B cell (primary cell): ENCODE results near the gene PTPRM. TPM values are rescaled to one million over a fixed set of nuclear protein-coding genes. Genes with fewer than 3 reads are reported as not detected.

Experiments
- ATAC-seq: fragments of 200-7000 bp; cut with Tn5 transposase; one replicate; pipeline ENCODE4 v1.10.0; 2021; ENCODE audit warnings: low read depth, mild to moderate bottlenecking, moderate number of reproducible peaks, moderate library complexity
- CTCF ChIA-PET: fragments of 350-600 bp; sonication (Branson Sonifier 250); formaldehyde crosslinking; loops from one replicate; lab custom pipeline; 2021; ENCODE audit warnings: antibody characterized with exemption, inconsistent platforms; lab: Charles Lee
- POLR2A ChIA-PET: fragments of 350-600 bp; sonication (Branson Sonifier 250); formaldehyde crosslinking; loops from one replicate; lab custom pipeline; 2021; ENCODE audit warnings: antibody characterized with exemption; lab: Charles Lee
- DNase-seq: peaks from one replicate; pipeline ENCODE4 v3.0.0; 2013
- H2AFZ ChIP-seq: 2 replicates; pipeline ENCODE4 v1.6.1; 2012; ENCODE audit warnings: mild to moderate bottlenecking, low read depth, low read length; ENCODE audit not compliant: insufficient read depth, poor library complexity, severe bottlenecking
- H3K27ac ChIP-seq, 2 donors: 1 replicate in 1 of 2; 2 replicates in 1 of 2; pipeline ENCODE4 v1.5.1; 2012 to 2013; ENCODE audit warnings: low read length in 2 of 2, mild to moderate bottlenecking in 2 of 2, moderate library complexity in 1 of 2
- H3K27me3 ChIP-seq, 4 experiments: fragments of 200-600 bp in 1 of 4; sonication (generic) in 1 of 4; replicated peaks in 1 of 4; 1 replicate in 2 of 4; 2 replicates in 2 of 4; pipeline versions ENCODE4 v1.6.1 to v1.7.0; 2013 to 2016; ENCODE audit warnings: low read length in 3 of 4, mild to moderate bottlenecking in 2 of 4, mixed read lengths in 1 of 4, moderate library complexity in 1 of 4; ENCODE audit not compliant: insufficient read depth in 4 of 4, control insufficient read depth in 3 of 4; ENCODE audit errors: control extremely low read depth in 1 of 4
- H3K36me3 ChIP-seq, 2 experiments: replicated peaks in 1 of 2; 1 replicate in 1 of 2; 2 replicates in 1 of 2; pipeline versions ENCODE4 v1.6.1 to v1.7.1; 2013; ENCODE audit warnings: low read length in 1 of 2; ENCODE audit not compliant: insufficient read depth in 2 of 2, control insufficient read depth in 1 of 2; ENCODE audit errors: control extremely low read depth in 1 of 2, extremely low read depth in 1 of 2
- H3K4me1 ChIP-seq, 2 donors: fragments of 200-600 bp in 1 of 2; sonication (generic) in 1 of 2; 1 replicate in 1 of 2; 2 replicates in 1 of 2; pipeline versions ENCODE4 v1.5.1 to v1.6.1; 2013 to 2017; ENCODE audit warnings: low read length in 2 of 2; ENCODE audit not compliant: control insufficient read depth in 2 of 2, insufficient read depth in 2 of 2
- H3K4me2 ChIP-seq: replicated peaks from 2 replicates; pipeline ENCODE3; 2012; ENCODE audit warnings: mild to moderate bottlenecking, low read depth, low read length; ENCODE audit not compliant: poor library complexity, severe bottlenecking
- H3K4me3 ChIP-seq, 5 experiments: fragments of 200-600 bp in 1 of 5; sonication (generic) in 1 of 5; 1 replicate in 3 of 5; 2 replicates in 2 of 5; pipeline versions ENCODE4 v1.5.1 to v1.7.0; 2011 to 2016; ENCODE audit warnings: low read length in 4 of 5, mild to moderate bottlenecking in 4 of 5, low read depth in 2 of 5, control low read depth in 1 of 5, moderate library complexity in 1 of 5; ENCODE audit not compliant: insufficient read depth in 1 of 5; ENCODE audit errors: control extremely low read depth in 1 of 5, extremely low read depth in 1 of 5
- H3K79me2 ChIP-seq: fragments of 200-600 bp; sonication (generic); one replicate; pipeline ENCODE4 v1.6.0; 2016; ENCODE audit warnings: low read length; ENCODE audit not compliant: control insufficient read depth, insufficient read depth
- H3K9ac ChIP-seq: fragments of 200-600 bp; sonication (generic); 2 replicates; pipeline ENCODE4 v1.6.1; 2017; ENCODE audit warnings: mild to moderate bottlenecking, low read length, moderate library complexity
- H3K9me3 ChIP-seq, 3 donors: one replicate each; pipeline versions ENCODE4 v1.6.1 to v1.7.1; 2013; ENCODE audit warnings: low read length in 2 of 3; ENCODE audit not compliant: control insufficient read depth in 2 of 3, insufficient read depth in 1 of 3; ENCODE audit errors: control extremely low read depth in 1 of 3
- H4K20me1 ChIP-seq: 2 replicates; pipeline ENCODE4 v1.6.0; 2012; ENCODE audit warnings: mild to moderate bottlenecking, low read length; ENCODE audit not compliant: insufficient read depth, control insufficient read depth, poor library complexity, severe bottlenecking
- H3K27ac Mint-ChIP-seq: one replicate; pipeline ENCODE4 v1.8.0; 2021; ENCODE audit warnings: mixed read lengths
- H3K27me3 Mint-ChIP-seq: one replicate; pipeline ENCODE4 v1.8.0; 2021; ENCODE audit warnings: mixed read lengths
- H3K4me1 Mint-ChIP-seq: one replicate; pipeline ENCODE4 v1.8.0; 2021; ENCODE audit warnings: mixed read lengths
- H3K4me3 Mint-ChIP-seq: one replicate; pipeline ENCODE4 v1.8.0; 2021; ENCODE audit warnings: mixed read lengths
- H3K9me3 Mint-ChIP-seq: one replicate; pipeline ENCODE4 v1.8.0; 2022; ENCODE audit warnings: mixed read lengths; ENCODE audit not compliant: insufficient read depth
- EZH2 ChIP-seq: IDR thresholded peaks from 2 replicates; pipeline ENCODE4 v1.6.1; 2012; ENCODE audit warnings: borderline replicate concordance, low read depth, mild to moderate bottlenecking, moderate library complexity, low read length; ENCODE audit not compliant: insufficient read depth, poor library complexity, severe bottlenecking
- WGBS: methylation state at CpG from one replicate; pipeline ENCODE4 v1.1.5; 2013; ENCODE audit warnings: missing lambda C conversion rate; ENCODE audit not compliant: insufficient coverage; 5-methylcytosine and 5-hydroxymethylcytosine counted together
- intact Hi-C: fragments of 100-400 bp; cut with micrococcal nuclease; formaldehyde crosslinking; loops from one replicate; pipeline ENCODE4 v1.10.0; 2022
- polyA plus RNA-seq: library from polyadenylated mRNA; depleted of rRNA; stranded (reverse); fragments of >200 nt; gene quantifications from 2 replicates; pipeline ENCODE4 v1.2.3, GENCODE V29; 2012
- total RNA-seq, 2 donors: library from RNA; stranded (reverse); fragments of 120-200 nt in 1 of 2; gene quantifications; 1 replicate in 1 of 2; 2 replicates in 1 of 2; pipeline versions ENCODE4 v1.2.3 to v1.2.4, GENCODE V29; 2013 to 2022
- TF ChIP-seq, protein P1 (sequence below): fragments of 200-600 bp; IDR thresholded peaks from one replicate; pipeline ENCODE4 v1.8.0; 2022; ENCODE audit warnings: antibody characterized with exemption, mild to moderate bottlenecking

The PTPRM gene
- total and polyA plus RNA-seq, 2 donors (not counting 1 experiment from before 2014, with no cell fraction given), result 0.20 to 0.89 TPM

DNA sequence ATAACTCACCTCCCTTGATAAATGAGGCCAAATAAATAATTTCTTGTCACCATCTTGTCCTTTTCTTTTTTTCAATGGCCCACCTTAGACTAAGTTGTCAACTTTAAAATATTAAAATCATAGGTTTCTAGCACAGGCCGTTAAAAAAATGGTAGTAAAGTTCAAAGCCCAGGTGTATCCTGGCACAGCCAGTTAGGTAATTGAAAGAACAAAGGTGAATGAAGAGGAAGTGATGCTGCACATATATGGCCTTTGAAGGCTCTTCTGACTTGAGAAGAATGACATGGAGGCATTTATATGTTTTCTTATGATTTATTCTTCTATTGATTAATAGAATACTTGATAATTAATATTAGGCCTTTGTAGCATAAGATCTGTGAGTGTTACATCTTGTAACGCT is 208.7 kb downstream of the PTPRM start:
- WGBS, result no CpG with 5 or more reads among the region's 2 CpGs
- no peaks in the 10 kb centered on the region for H3K79me2 ChIP-seq
- H2AFZ ChIP-seq, result no peak overlapping the region
- H3K4me2 ChIP-seq, result no peak overlapping the region
- no peak overlapping the region for H3K4me3 ChIP-seq
- no peaks in the 10 kb centered on the region for H3K4me1 ChIP-seq
- CTCF ChIA-PET, result no interaction called here
- Mint-ChIP-seq H3K27me3 (no peaks in the 10 kb centered on the region), H3K4me1 (no peaks in the 10 kb centered on the region), H3K27ac (no peak overlapping the region), H3K9me3 (no peaks in the 10 kb centered on the region), H3K4me3 (no peak overlapping the region)
- no peak overlapping the region for H3K27ac ChIP-seq
- POLR2A ChIA-PET, result no interaction called here
- DNase-seq, result no peak
- H4K20me1 ChIP-seq, result no peaks in the 10 kb centered on the region
- no peak for ATAC-seq
- no peak for TF ChIP-seq EZH2
- TF ChIP-seq, protein P1, sequence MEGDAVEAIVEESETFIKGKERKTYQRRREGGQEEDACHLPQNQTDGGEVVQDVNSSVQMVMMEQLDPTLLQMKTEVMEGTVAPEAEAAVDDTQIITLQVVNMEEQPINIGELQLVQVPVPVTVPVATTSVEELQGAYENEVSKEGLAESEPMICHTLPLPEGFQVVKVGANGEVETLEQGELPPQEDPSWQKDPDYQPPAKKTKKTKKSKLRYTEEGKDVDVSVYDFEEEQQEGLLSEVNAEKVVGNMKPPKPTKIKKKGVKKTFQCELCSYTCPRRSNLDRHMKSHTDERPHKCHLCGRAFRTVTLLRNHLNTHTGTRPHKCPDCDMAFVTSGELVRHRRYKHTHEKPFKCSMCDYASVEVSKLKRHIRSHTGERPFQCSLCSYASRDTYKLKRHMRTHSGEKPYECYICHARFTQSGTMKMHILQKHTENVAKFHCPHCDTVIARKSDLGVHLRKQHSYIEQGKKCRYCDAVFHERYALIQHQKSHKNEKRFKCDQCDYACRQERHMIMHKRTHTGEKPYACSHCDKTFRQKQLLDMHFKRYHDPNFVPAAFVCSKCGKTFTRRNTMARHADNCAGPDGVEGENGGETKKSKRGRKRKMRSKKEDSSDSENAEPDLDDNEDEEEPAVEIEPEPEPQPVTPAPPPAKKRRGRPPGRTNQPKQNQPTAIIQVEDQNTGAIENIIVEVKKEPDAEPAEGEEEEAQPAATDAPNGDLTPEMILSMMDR, result no peak
- no peak overlapping the region for H3K9ac ChIP-seq
- H3K9me3 ChIP-seq, result no peaks in the 10 kb centered on the region
- no peaks in the 10 kb centered on the region for H3K27me3 ChIP-seq
- intact Hi-C loops, result no loop called here
- no peaks in the 10 kb centered on the region for H3K36me3 ChIP-seq

DNA sequence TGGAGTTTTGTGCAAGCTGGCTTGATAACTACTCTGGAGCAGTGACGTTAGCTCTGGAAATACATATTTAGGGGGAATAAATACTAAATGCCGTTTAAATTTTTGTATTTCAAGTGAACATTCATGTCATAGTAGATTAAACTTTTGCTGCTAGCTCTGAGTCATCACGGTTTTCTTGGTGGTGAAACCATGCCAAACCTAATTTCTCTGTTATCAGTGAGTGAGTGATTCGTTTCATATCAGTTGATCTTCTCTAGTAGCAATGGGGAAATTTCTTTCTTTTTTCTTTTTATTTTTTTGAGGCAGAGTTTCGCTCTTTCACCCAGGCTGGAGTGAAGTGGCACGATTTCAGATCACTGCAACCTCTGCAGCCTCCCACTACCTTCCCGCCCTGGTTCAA is 211.1 kb downstream of the PTPRM start:
- H3K9me3 Mint-ChIP-seq, result no peaks in the 10 kb centered on the region
- no peaks in the 10 kb centered on the region for H3K4me1 Mint-ChIP-seq
- intact Hi-C loops, result no loop called here
- DNase-seq (no peak), ATAC-seq (no peak)
- H3K27ac Mint-ChIP-seq, result no peak overlapping the region
- no peaks in the 10 kb centered on the region for H4K20me1 ChIP-seq
- POLR2A ChIA-PET, result no interaction called here
- H3K27ac ChIP-seq, result no peak overlapping the region
- H2AFZ ChIP-seq, result no peak overlapping the region
- H3K4me1 ChIP-seq, result no peaks in the 10 kb centered on the region
- no peak overlapping the region for H3K9ac ChIP-seq
- H3K4me3 Mint-ChIP-seq, result no peak overlapping the region
- H3K79me2 ChIP-seq, result no peaks in the 10 kb centered on the region
- H3K36me3 ChIP-seq, result no peaks in the 10 kb centered on the region
- TF ChIP-seq EZH2, result no peak
- TF ChIP-seq, protein P1, result no peak
- 63% methylated on average over 3 of the region's 7 CpGs for WGBS
- H3K9me3 ChIP-seq, result no peaks in the 10 kb centered on the region
- CTCF ChIA-PET, result no interaction called here
- no peaks in the 10 kb centered on the region for H3K27me3 ChIP-seq
- H3K27me3 Mint-ChIP-seq, result no peaks in the 10 kb centered on the region
- no peak overlapping the region for H3K4me2 ChIP-seq
- H3K4me3 ChIP-seq, result no peak overlapping the region
